ENCODE measurements around the gene LRRC9. TPM values are rescaled to one million over a fixed set of nuclear protein-coding genes. Genes with fewer than 3 reads are reported as not detected.
A peak's percentile ranks its signal among the peaks of the same experiment; 100 is the strongest.
"Not testable (repeated sequence)": the region's sequence is repeated elsewhere in the genome, so short reads cannot be mapped to it uniquely, and the experiment has no call there.

LRRC9 gene
- total RNA-seq, 1 experiment from 2014 or later: not detected

DNA sequence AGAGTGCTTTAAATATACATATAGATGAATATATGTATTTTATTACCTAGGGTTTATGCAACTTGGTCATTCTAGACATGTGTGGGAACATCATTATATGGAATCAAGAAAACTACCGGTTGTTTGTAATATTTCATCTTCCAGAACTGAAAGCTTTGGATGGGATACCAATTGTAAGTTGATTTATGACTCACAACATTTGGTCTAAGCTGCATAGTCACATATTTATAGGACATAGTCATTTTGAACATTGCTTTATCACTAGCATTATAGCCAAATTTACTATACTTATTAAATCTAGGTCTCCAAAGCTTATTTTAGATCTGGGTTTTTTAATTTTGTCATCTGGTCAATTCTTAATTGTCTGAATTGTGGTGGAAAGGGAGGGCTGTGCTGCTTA is 88.1 kb downstream of the LRRC9 start:
- ChIA-PET CTCF (no interaction called here), POLR2A (ENCODE audit: unreplicated experiment) (no interaction called here)
- no peaks in the 10 kb centered on the region for H3K4me1 ChIP-seq (replicated peaks; ENCODE audit: insufficient read depth)
- H3K36me3 ChIP-seq (ENCODE audit: low read depth): no peaks in the 10 kb centered on the region
- no peak overlapping the region for H3K4me2 ChIP-seq
- no peaks in the 10 kb centered on the region for H3K9me3 ChIP-seq (ENCODE audit: insufficient read depth, low read depth)
- no peak for DNase-seq
- no peaks in the 10 kb centered on the region for H4K20me1 ChIP-seq (ENCODE audit: insufficient read depth)
- no TSS peak for BruUV-seq (replicated peaks)
- H2AFZ ChIP-seq: no peak overlapping the region
- TF ChIP-seq EZH2 (IDR thresholded peaks at IDR 0.05; ENCODE audit: low read depth) (no peak), CTCF (conservative IDR thresholded peaks at IDR 0.05) (no peak)
- H3K4me3 ChIP-seq: no peak overlapping the region
- H3F3A ChIP-seq (ENCODE audit: insufficient read depth, low read depth): no peaks in the 10 kb centered on the region
- H3K79me2 ChIP-seq (ENCODE audit: low read depth): no peaks in the 10 kb centered on the region
- H3K27me3 ChIP-seq (ENCODE audit: insufficient read depth, low read depth): no peaks in the 10 kb centered on the region
- H3K27ac ChIP-seq: no peak overlapping the region
- no peaks in the 10 kb centered on the region for H3K9me2 ChIP-seq (ENCODE audit: insufficient read depth)
- intact Hi-C loops (cut with micrococcal nuclease; ENCODE audit: unreplicated experiment): no loop called here

DNA sequence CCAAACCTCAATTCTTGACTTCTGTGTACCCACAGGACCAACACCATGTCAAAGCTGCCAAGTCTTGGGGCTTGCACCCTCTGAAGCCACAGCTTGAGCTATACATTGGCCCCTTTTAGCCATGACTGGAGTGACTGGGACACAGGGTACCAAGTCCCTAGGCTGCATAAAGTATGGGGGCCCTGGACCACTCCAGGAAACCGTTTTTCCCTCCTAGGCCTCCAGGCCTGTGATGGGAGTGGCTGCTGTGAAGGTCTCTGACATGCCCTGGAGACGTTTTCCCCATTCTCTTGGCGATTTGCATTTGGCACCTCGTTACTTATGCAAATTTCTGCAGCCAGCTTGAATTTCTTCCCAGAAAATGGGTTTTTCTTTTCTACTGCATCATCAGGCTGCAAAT is 90.3 kb downstream of the LRRC9 start:
- H3K36me3 ChIP-seq (ENCODE audit: low read depth); H3F3A ChIP-seq (ENCODE audit: insufficient read depth, low read depth); BruUV-seq (replicated peaks); CTCF ChIA-PET; H3K79me2 ChIP-seq (ENCODE audit: low read depth); H3K27ac ChIP-seq; intact Hi-C loops (cut with micrococcal nuclease; ENCODE audit: unreplicated experiment); H4K20me1 ChIP-seq (ENCODE audit: insufficient read depth); POLR2A ChIA-PET (ENCODE audit: unreplicated experiment); DNase-seq; H2AFZ ChIP-seq; H3K4me2 ChIP-seq; H3K4me1 ChIP-seq (replicated peaks; ENCODE audit: insufficient read depth); H3K4me3 ChIP-seq; H3K9me2 ChIP-seq (ENCODE audit: insufficient read depth); H3K27me3 ChIP-seq (ENCODE audit: insufficient read depth, low read depth): not testable (repeated sequence)
- H3K9me3 ChIP-seq (ENCODE audit: insufficient read depth, low read depth): peaks cover 15% of the 10 kb centered on the region; the same call in 1 of the 2 replicates

- DNase-seq: no peak
- H3K36me3 ChIP-seq (ENCODE audit: low read depth): no peaks in the 10 kb centered on the region
- H3K4me2 ChIP-seq: no peak overlapping the region
- no peaks in the 10 kb centered on the region for H3K4me1 ChIP-seq (replicated peaks; ENCODE audit: insufficient read depth)
- no peak overlapping the region for H2AFZ ChIP-seq
- ChIA-PET POLR2A (ENCODE audit: unreplicated experiment) (no interaction called here), CTCF (no interaction called here)
- H4K20me1 ChIP-seq (ENCODE audit: insufficient read depth): no peaks in the 10 kb centered on the region
- intact Hi-C loops (cut with micrococcal nuclease; ENCODE audit: unreplicated experiment): no loop called here
- H3F3A ChIP-seq (ENCODE audit: insufficient read depth, low read depth): no peaks in the 10 kb centered on the region
- no peak for TF ChIP-seq CTCF (conservative IDR thresholded peaks at IDR 0.05)
- no peak for TF ChIP-seq EZH2 (IDR thresholded peaks at IDR 0.05; ENCODE audit: low read depth)
- H3K27me3 ChIP-seq (ENCODE audit: insufficient read depth, low read depth): no peaks in the 10 kb centered on the region
- peaks cover 15% of the 10 kb centered on the region; the same call in 1 of the 2 replicates for H3K9me3 ChIP-seq (ENCODE audit: insufficient read depth, low read depth)
- H3K4me3 ChIP-seq: no peak overlapping the region
- H3K27ac ChIP-seq: no peak overlapping the region
- H3K9me2 ChIP-seq (ENCODE audit: insufficient read depth): no peaks in the 10 kb centered on the region
- no TSS peak for BruUV-seq (replicated peaks)
- H3K79me2 ChIP-seq (ENCODE audit: low read depth): no peaks in the 10 kb centered on the region
Observed at GRCh38 chr14:60014402-60014801, 94.5 kb downstream of the LRRC9 start.

- Histone ChIP-seq H3K4me1 (replicated peaks; ENCODE audit: insufficient read depth) (no peaks in the 10 kb centered on the region), H3K4me3 (no peak overlapping the region), H2AFZ (0 out of 2 replicates have a peak overlapping the region, but pooled peaks have one; percentile 1), H3K27ac (no peak overlapping the region), H4K20me1 (ENCODE audit: insufficient read depth) (no peaks in the 10 kb centered on the region), H3F3A (ENCODE audit: insufficient read depth, low read depth) (no peaks in the 10 kb centered on the region), H3K4me2 (no peak overlapping the region), H3K27me3 (ENCODE audit: insufficient read depth, low read depth) (no peaks in the 10 kb centered on the region), H3K36me3 (ENCODE audit: low read depth) (no peaks in the 10 kb centered on the region), H3K79me2 (ENCODE audit: low read depth) (no peaks in the 10 kb centered on the region), H3K9me2 (ENCODE audit: insufficient read depth) (no peaks in the 10 kb centered on the region), H3K9me3 (ENCODE audit: insufficient read depth, low read depth) (no peaks in the 10 kb centered on the region)
- ChIA-PET CTCF (no interaction called here), POLR2A (ENCODE audit: unreplicated experiment) (no interaction called here)
- TF ChIP-seq CTCF (conservative IDR thresholded peaks at IDR 0.05) (no peak), EZH2 (IDR thresholded peaks at IDR 0.05; ENCODE audit: low read depth) (no peak)
- DNase-seq: no peak
- no TSS peak for BruUV-seq (replicated peaks)
- intact Hi-C loops (cut with micrococcal nuclease; ENCODE audit: unreplicated experiment): no loop called here
Observed at GRCh38 chr14:60021619-60022018, 101.7 kb downstream of the LRRC9 start.

Measured in PC-9 (cell line).